ENCODE results near the gene PHYKPL. TPM values are rescaled to one million over a fixed set of nuclear protein-coding genes. Genes with fewer than 3 reads are reported as not detected.

PHYKPL gene
- total RNA-seq, 2 experiments from 2014 or later: 125 to 126 TPM

- no peak overlapping the region for H3K27ac Mint-ChIP-seq
- H3K36me3 Mint-ChIP-seq (ENCODE audit: low read depth): no peaks in the 10 kb centered on the region
- DNase-seq (no peak), ATAC-seq (no peak)
- H3K27me3 Mint-ChIP-seq (ENCODE audit: low read depth): peaks cover 4% of the 10 kb centered on the region
- H3K4me3 Mint-ChIP-seq: no peak overlapping the region
- peaks cover 4% of the 10 kb centered on the region for H3K4me1 Mint-ChIP-seq (ENCODE audit: low read depth)
- ChIA-PET POLR2A (no interaction called here), CTCF (interaction anchor here (2.0 kb wide), 1 partner anchor 10 kb away, joined by 5 read pairs; no protein-coding TSS in a partner anchor)
- no peaks in the 10 kb centered on the region for H3K9me3 Mint-ChIP-seq (ENCODE audit: insufficient read depth)
Observed at GRCh38 chr5:178273665-178274541, 41.3 kb upstream of the PHYKPL start.

- POLR2A ChIA-PET: no interaction called here
- Mint-ChIP-seq H3K4me3 (no peak overlapping the region), H3K9me3 (ENCODE audit: insufficient read depth) (no peaks in the 10 kb centered on the region), H3K36me3 (ENCODE audit: low read depth) (no peaks in the 10 kb centered on the region), H3K27ac (no peak overlapping the region), H3K27me3 (ENCODE audit: low read depth) (peaks cover 4% of the 10 kb centered on the region), H3K4me1 (ENCODE audit: low read depth) (peaks cover 3% of the 10 kb centered on the region)
- DNase-seq: no peak
- no peak for ATAC-seq
- CTCF ChIA-PET: no interaction called here
Observed at GRCh38 chr5:178273041-178273440, 40.4 kb upstream of the PHYKPL start.

- H3K27me3 Mint-ChIP-seq (ENCODE audit: low read depth): peaks cover 4% of the 10 kb centered on the region
- ChIA-PET CTCF (no interaction called here), POLR2A (no interaction called here)
- no peak overlapping the region for H3K27ac Mint-ChIP-seq
- H3K4me3 Mint-ChIP-seq: no peak overlapping the region
- no peak for DNase-seq
- ATAC-seq: no peak
- peaks cover under 1% of the 10 kb centered on the region for H3K4me1 Mint-ChIP-seq (ENCODE audit: low read depth)
- no peaks in the 10 kb centered on the region for H3K36me3 Mint-ChIP-seq (ENCODE audit: low read depth)
- no peaks in the 10 kb centered on the region for H3K9me3 Mint-ChIP-seq (ENCODE audit: insufficient read depth)
Observed at GRCh38 chr5:178272591-178272990, 40.0 kb upstream of the PHYKPL start.

- no peaks in the 10 kb centered on the region for H3K36me3 Mint-ChIP-seq (ENCODE audit: low read depth)
- no peaks in the 10 kb centered on the region for H3K4me1 Mint-ChIP-seq (ENCODE audit: low read depth)
- ATAC-seq (no peak), DNase-seq (no peak)
- peaks cover 4% of the 10 kb centered on the region for H3K27me3 Mint-ChIP-seq (ENCODE audit: low read depth)
- CTCF ChIA-PET: interaction anchor here (1.8 kb wide), 1 partner anchor 8 kb away, joined by 7 read pairs; no protein-coding TSS in a partner anchor
- H3K9me3 Mint-ChIP-seq (ENCODE audit: insufficient read depth): no peaks in the 10 kb centered on the region
- POLR2A ChIA-PET: no interaction called here
- H3K27ac Mint-ChIP-seq: no peak overlapping the region
- H3K4me3 Mint-ChIP-seq: no peak overlapping the region
Observed at GRCh38 chr5:178271726-178272479, 39.3 kb upstream of the PHYKPL start.

GRCh38 chr5:178271231-178271630 is 38.6 kb upstream of the PHYKPL start:
- Mint-ChIP-seq H3K4me1 (ENCODE audit: low read depth) (peaks cover 2% of the 10 kb centered on the region), H3K4me3 (no peak overlapping the region)

GRCh38 chr5:178269499-178269898 is 36.9 kb upstream of the PHYKPL start:
- CTCF ChIA-PET: no interaction called here
- H3K27ac Mint-ChIP-seq: peak overlapping the region; percentile 3
- H3K4me1 Mint-ChIP-seq (ENCODE audit: low read depth): peaks cover 13% of the 10 kb centered on the region
- no peaks in the 10 kb centered on the region for H3K36me3 Mint-ChIP-seq (ENCODE audit: low read depth)
- H3K9me3 Mint-ChIP-seq (ENCODE audit: insufficient read depth): no peaks in the 10 kb centered on the region
- H3K4me3 Mint-ChIP-seq: no peak overlapping the region
- ATAC-seq (no peak), DNase-seq (no peak)
- H3K27me3 Mint-ChIP-seq (ENCODE audit: low read depth): peaks cover 4% of the 10 kb centered on the region
- POLR2A ChIA-PET: no interaction called here

More at GRCh38 chr5:178271231-178271630, 38.6 kb upstream of the PHYKPL start:
- no peak for DNase-seq
- Mint-ChIP-seq H3K36me3 (ENCODE audit: low read depth) (no peaks in the 10 kb centered on the region), H3K27me3 (ENCODE audit: low read depth) (peaks cover 4% of the 10 kb centered on the region), H3K9me3 (ENCODE audit: insufficient read depth) (no peaks in the 10 kb centered on the region), H3K27ac (peak overlapping the region; percentile 1)
- ChIA-PET POLR2A (no interaction called here), CTCF (interaction anchor here (1.8 kb wide), 1 partner anchor 9 kb away, joined by 7 read pairs; no protein-coding TSS in a partner anchor)
- no peak for ATAC-seq

- CTCF ChIA-PET: no interaction called here
- no peaks in the 10 kb centered on the region for H3K36me3 Mint-ChIP-seq (ENCODE audit: low read depth)
Observed at GRCh38 chr5:178267876-178268275, 35.3 kb upstream of the PHYKPL start.

GRCh38 chr5:178267245-178267644 is 34.6 kb upstream of the PHYKPL start:
- Mint-ChIP-seq H3K4me1 (ENCODE audit: low read depth) (peaks cover 13% of the 10 kb centered on the region), H3K36me3 (ENCODE audit: low read depth) (peaks cover 3% of the 10 kb centered on the region), H3K4me3 (no peak overlapping the region), H3K27me3 (ENCODE audit: low read depth) (peaks cover 4% of the 10 kb centered on the region), H3K9me3 (ENCODE audit: insufficient read depth) (no peaks in the 10 kb centered on the region), H3K27ac (no peak overlapping the region)
- ChIA-PET POLR2A (no interaction called here), CTCF (no interaction called here)
- DNase-seq (no peak), ATAC-seq (no peak)

More at GRCh38 chr5:178267876-178268275, 35.3 kb upstream of the PHYKPL start:
- Mint-ChIP-seq H3K4me1 (ENCODE audit: low read depth) (peaks cover 13% of the 10 kb centered on the region), H3K9me3 (ENCODE audit: insufficient read depth) (no peaks in the 10 kb centered on the region), H3K27me3 (ENCODE audit: low read depth) (peaks cover 4% of the 10 kb centered on the region), H3K27ac (no peak overlapping the region), H3K4me3 (no peak overlapping the region)
- no peak for DNase-seq
- POLR2A ChIA-PET: no interaction called here
- no peak for ATAC-seq

- H3K4me3 Mint-ChIP-seq: no peak overlapping the region
- no peaks in the 10 kb centered on the region for H3K9me3 Mint-ChIP-seq (ENCODE audit: insufficient read depth)
- H3K4me1 Mint-ChIP-seq (ENCODE audit: low read depth): peaks cover 13% of the 10 kb centered on the region
- CTCF ChIA-PET: no interaction called here
- DNase-seq: no peak
- H3K27me3 Mint-ChIP-seq (ENCODE audit: low read depth): peaks cover 4% of the 10 kb centered on the region
- H3K36me3 Mint-ChIP-seq (ENCODE audit: low read depth): peaks cover 3% of the 10 kb centered on the region
- no peak for ATAC-seq
- POLR2A ChIA-PET: no interaction called here
- no peak overlapping the region for H3K27ac Mint-ChIP-seq
Observed at GRCh38 chr5:178266581-178266980, 34.0 kb upstream of the PHYKPL start.

GRCh38 chr5:178265746-178266145 is 33.1 kb upstream of the PHYKPL start:
- Mint-ChIP-seq H3K9me3 (ENCODE audit: insufficient read depth) (no peaks in the 10 kb centered on the region), H3K27me3 (ENCODE audit: low read depth) (peaks cover 4% of the 10 kb centered on the region), H3K36me3 (ENCODE audit: low read depth) (peaks cover 3% of the 10 kb centered on the region), H3K4me3 (no peak overlapping the region), H3K4me1 (ENCODE audit: low read depth) (peaks cover 15% of the 10 kb centered on the region), H3K27ac (no peak overlapping the region)
- CTCF ChIA-PET: no interaction called here
- DNase-seq (no peak), ATAC-seq (no peak)
- POLR2A ChIA-PET: no interaction called here

GRCh38 chr5:178264044-178264443 is 31.4 kb upstream of the PHYKPL start:
- Mint-ChIP-seq H3K27me3 (ENCODE audit: low read depth) (no peaks in the 10 kb centered on the region), H3K4me3 (no peak overlapping the region), H3K4me1 (ENCODE audit: low read depth) (peaks cover 30% of the 10 kb centered on the region), H3K27ac (no peak overlapping the region), H3K9me3 (ENCODE audit: insufficient read depth) (no peaks in the 10 kb centered on the region), H3K36me3 (ENCODE audit: low read depth) (peaks cover 3% of the 10 kb centered on the region)
- ATAC-seq (no peak), DNase-seq (no peak)
- CTCF ChIA-PET: interaction anchor here (1.1 kb wide), 1 partner anchor 29 kb away, joined by 3 read pairs; no protein-coding TSS in a partner anchor
- POLR2A ChIA-PET: no interaction called here
